Astrocyte (in vitro differentiated cells and primary cell): Measurements from ENCODE around the gene ALCAM.

Experiments
- CTCF ChIP-seq: IDR thresholded peaks from 2 replicates; pipeline ENCODE4 v1.5.1; 2011; ENCODE audit warnings: low read depth, mild to moderate bottlenecking, inconsistent platforms, low read length, moderate library complexity; ENCODE audit not compliant: insufficient read depth
- EZH2 ChIP-seq: IDR thresholded peaks from 2 replicates; pipeline ENCODE4 v1.6.1; 2012; ENCODE audit warnings: mild to moderate bottlenecking, low read length, inconsistent platforms; ENCODE audit not compliant: insufficient read depth

GRCh38 chr3:105593315-105593714 is 226.6 kb downstream of the ALCAM start:
- TF ChIP-seq CTCF (no peak), EZH2 (no peak)
